Iris pigment epithelial cell (primary cell): ENCODE measurements around the gene MT1H.

Experiments
- DNase-seq: peaks from one replicate; pipeline ENCODE4 v3.0.0-alpha.2; 2011; ENCODE audit warnings: low read depth

Gene MT1H

DNA sequence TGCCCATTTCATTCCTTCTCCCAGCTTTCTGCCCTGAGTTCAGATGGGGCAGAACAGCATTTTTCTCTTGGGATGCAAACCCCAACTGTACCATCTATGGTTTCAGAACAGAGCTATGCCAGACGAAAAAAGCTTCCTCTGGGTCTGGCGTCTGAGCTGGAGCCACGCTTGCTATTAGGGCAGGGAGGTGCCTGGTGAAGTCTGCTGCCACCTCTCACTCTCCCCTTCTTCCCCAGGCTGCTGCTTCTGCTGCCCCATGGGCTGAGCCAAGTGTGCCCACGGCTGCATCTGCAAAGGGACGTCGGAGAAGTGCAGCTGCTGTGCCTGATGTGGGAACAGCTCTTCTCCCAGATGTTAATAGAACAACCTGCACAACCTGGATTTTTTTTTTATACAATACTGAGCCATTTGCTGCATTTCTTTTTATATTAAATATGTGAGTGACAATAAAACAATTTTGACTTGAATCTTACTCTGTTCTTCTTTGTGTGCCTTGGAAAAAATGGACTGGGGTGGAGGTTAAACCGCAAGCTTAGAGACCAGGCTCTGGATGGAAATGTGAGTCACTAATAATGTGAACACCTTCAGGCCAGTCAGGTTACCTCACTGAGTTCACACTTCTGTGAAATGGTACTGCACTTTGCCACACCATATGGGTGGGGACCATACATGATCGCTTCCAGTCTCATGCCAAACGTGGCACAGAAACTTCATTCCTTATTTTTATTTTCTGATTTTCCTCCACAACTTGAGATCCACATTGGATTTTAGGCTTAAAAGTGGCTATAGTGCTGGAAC lies 32.8 kb upstream of the MT1H start:
- DNase-seq = no peak

DNA sequence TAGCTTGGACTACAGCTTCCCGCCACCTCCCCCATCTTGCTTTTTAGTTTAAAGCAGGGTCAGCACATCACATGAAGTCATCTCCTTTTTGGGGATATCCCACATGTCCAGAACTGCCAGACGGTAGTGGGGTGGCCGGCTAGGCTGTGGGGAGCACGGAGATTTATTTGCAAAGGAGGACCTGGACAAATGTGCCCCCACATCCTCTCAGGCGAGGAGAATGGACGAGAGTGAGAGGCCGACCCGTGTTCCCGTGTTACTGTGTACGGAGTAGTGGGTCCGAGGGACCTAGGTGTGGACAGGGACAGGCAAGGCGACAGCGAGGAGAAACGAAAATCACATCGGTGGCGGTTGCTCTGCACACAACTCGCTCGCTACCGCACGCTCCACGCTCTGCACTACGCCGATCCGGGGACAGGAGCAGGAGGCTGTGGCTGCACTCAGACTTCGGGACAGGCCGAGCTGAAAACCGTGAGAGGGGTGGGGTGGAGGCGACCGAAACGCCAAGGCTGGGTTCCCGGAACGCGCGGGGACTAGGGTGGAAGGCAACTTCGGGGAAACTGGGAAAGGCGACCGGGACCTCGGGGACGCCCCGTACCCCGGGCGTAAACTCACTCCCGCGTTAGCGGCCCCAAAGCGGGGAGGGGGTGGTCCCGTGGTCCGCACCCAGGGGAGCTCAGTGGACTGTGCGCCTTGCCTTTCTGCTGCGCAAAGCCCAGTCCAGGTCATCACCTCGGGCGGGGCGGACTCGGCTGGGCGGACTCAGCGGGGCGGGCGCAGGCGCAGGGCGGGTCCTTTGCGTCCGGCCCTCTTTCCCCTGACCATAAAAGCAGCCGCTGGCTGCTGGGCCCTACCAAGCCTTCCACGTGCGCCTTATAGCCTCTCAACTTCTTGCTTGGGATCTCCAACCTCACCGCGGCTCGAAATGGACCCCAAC lies 31.5 kb upstream of the MT1H start, which contains the start of gene MT1A:
Gene MT1A (plus strand): TSS at position 853 of the 937 bp plus-strand sequence. CDS start 73 bp downstream, at position 926.
- peak; percentile 66 for DNase-seq

DNA sequence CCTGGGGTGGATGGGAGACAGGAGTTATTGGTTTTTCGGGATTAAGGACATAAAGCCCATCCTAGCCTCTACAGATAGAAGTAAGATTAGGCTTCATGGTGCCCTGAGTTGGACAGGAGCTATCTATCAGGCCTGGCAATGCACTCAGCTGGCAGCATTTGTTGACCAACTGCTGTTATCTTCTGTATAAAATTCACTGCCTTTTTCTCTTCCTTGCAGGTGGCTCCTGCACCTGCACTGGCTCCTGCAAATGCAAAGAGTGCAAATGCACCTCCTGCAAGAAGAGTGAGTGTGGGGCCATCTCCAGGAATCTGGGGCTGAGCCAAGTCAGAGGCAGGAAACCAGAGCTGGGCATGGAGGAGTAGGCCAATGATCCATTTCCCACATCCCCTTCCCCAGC lies 30.6 kb upstream of the MT1H start:
- DNase-seq = no peak

DNA sequence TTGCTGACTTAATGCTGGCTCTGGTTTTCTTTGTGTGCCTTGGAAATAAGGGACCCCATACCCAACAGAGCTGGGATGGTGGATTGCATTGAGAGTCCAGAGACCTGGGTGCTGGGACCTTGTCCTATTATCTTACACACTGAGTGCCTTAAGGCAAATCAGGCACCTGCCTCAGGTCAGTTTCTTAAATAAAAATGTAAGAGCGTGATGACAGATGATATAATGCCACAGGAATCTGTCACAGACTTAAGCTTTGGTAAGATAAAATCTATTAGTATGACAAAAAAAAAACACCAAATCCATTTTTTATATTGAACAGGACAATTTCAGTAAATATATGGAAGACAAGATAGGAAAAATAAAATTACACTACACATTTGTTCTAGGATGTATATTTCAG lies 29.5 kb upstream of the MT1H start:
- DNase-seq = no peak

DNA sequence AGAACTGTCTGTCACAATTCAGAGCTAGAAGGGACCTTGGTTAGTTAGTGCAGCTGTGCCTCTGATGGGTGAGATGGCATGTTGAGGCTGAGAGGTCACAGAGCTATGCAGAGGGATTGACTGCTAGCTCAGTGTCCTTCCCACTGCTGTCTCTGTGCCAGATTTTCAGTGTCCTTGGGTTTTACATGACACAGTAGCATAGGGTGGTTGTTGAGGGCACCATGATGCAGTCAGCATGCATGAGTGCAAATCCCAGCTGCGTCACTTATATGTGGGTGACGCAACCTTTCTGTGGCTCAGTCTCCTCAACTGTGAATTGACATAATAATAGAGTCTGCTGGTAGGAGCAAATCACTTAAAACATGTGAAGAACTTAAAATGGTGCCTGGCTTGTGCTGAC lies 28.4 kb upstream of the MT1H start:
- DNase-seq = no peak

DNA sequence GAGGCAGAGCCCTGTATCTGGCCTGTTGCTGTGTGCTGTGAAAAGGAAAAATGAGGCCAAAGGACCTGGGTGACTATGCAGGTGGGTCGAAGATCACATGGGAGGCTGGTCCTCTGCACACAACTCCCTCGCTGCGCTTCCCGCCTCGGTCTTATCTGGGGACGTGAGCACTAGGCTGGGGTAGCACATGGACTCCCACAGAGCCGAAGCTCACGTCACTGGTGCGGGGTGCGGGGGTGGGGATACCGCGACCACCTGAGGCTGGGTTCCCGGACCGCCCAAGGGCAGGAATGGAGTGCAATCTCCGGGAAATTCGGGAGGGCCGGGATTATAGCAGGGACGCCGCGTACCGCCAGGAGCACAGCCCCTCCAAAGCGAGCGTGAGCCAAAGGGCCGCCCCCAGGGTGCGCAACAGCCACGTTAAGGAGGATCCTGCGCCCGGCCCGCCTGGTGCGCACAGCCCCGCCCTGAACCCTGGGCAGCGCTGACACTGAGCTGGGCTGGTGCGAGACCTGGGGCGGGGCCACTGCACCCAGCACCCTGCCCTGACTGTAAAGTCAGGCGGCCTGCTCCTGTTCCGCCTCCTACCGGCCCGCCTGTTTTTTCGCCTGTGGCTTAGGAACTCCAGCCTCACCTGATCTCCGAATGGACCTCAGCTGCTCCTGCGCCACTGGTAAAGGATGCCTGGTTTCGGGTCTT lies 26.4 kb upstream of the MT1H start:
- DNase-seq = peak; percentile 58

DNA sequence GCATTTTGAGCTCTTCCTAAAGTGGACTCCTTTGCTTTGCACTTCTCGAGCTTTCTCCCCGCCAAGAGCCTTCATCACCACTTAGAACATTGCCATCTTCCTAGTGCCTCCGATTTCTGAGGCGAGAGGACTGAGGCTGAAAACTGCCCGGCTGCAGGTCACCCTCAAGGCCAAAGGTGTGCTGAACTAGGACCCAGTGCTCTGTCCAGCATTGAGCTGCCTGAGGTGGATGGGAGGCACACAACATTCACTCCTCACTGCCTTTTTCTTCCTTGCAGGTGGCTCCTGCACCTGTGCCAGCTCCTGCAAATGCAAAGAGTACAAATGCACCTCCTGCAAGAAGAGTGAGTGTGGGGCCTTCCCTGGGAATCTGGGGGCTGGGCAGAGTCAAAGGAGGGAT lies 25.8 kb upstream of the MT1H start:
- DNase-seq = no peak

DNA sequence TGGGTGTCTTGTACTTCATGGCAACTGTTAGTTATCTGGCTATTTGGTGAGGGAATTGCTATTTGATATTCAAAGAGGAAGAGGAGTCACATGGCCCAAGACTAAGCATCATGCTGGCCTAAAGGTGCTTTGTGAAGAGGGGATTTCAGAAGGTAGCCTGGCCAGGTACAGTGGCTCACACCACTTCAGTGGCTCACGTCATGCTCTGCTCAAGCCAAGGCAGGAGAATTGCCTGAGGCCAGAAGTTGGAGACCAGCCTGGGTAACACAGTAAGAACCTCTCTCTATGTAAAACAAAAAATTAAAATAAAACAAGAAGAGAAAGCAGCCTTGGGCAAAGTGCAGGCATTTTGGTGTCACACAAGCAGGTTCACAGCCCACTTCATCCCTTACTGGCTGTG lies 24.3 kb upstream of the MT1H start:
- DNase-seq = no peak

DNA sequence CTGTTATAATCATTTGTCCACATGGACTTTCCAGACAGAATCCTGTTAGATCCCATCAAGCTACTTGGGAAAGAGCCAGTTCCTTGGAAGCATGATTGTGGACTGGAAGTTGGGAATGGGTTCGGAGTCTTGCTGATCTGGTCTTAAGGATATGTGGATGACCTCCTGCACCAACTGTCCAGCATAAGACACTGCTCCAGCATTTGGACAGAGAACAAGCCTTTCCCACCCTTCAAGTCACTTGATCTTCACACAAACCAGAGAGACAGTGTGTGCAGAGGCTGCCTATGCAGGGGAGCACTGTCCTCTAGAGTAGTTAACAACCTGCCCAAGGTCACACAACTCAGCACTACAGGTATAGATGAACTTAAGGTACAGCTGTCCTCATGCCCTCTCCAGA lies 23.8 kb upstream of the MT1H start:
- DNase-seq = no peak

DNA sequence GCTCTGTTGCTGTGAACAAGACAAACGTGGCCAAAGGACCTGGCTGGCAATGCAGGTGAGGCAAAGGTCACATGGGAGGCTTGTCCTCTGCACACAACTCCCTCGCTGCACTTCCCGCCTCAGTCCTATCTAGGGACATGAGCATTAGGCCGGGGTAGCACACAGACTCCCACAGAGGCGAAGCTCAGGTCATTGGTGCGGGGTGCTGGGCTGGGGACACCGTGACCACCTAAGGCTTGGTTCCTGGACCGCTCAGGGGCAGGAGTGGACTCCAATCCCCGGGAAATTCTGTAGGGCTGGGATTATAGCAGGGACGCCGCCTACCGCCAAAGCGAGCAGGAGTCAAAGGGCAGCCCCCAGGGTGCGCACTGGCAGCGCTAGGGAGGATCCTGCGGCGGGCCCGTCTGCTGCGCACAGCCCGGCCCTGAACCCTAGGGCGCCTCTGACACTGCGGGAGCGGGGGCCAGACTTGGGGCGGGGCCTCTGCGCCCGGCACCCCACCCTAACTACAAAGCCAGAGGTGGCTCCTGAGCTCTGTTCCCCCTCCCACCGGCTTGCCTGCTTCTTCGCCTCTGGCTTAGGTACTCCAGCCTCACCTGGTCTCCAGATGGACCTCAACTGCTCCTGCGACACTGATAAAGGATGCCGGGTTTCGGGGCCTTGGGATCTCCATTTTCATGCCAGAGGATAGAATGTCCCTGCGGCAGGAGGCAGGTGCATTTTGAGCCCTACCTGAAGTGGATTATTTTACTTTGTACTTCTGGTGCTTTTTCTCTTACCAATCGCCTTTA lies 21.8 kb upstream of the MT1H start:
- DNase-seq = no peak

DNA sequence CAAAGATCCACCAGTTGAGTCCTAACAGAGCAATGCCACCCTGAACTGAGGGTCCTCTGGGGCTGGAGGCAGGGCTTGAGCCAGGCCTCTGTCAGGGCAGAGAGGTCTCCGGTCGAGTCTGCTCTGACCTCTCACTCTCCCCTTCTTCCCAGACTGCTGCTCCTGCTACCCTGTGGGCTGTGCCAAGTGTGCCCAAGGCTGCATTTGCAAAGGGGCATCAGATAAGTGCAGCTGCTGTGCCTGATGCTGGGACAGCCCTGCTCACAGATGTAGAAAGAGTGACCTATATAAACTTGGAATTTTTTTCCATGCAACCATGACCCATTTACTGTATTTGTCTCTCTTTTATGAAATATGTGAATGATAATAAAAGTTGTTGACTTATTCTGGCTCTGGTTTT lies 20.3 kb upstream of the MT1H start:
- no peak for DNase-seq

DNA sequence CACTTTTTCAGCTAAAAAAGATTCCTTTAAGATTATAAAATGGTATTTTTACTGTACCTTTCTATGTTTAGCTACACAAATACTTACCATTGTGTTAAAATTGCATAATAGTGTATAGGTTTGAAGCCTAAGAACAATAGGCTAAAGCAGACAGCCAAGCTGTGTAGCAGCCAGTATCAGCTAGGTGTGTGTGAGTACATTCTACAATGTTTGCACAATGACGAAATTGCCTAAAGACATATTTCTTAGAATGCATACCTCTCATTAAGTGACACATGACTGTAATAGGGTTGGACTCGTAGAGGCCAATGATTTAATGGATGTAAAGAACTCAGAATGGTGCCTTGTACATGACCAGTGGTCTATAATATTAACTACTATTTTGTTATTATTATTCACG lies 19.8 kb upstream of the MT1H start:
- DNase-seq = no peak

DNA sequence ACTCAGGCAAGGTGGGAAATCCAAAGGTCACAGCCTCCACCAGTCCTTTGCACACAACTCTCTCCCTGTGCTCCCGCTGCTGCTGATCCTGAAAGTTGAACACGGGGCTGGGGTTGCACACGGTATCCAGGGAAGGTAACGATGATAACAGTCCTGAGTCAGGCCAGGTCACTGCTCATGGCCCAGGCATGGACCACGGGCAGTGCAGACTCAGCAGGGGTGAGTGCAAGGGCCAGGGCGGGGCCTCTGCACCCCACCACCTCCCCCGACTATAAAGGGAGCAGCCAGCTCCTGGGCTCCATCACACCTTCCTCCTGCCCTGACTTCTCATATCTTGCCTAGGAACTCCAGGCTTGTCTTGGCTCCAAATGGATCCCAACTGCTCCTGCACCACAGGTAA lies 18.0 kb upstream of the MT1H start, which contains the start of gene MT1B:
Gene MT1B (plus strand): TSS at position 301 of the 400 bp plus-strand sequence. CDS start 68 bp downstream, at position 369.
- no peak for DNase-seq

DNA sequence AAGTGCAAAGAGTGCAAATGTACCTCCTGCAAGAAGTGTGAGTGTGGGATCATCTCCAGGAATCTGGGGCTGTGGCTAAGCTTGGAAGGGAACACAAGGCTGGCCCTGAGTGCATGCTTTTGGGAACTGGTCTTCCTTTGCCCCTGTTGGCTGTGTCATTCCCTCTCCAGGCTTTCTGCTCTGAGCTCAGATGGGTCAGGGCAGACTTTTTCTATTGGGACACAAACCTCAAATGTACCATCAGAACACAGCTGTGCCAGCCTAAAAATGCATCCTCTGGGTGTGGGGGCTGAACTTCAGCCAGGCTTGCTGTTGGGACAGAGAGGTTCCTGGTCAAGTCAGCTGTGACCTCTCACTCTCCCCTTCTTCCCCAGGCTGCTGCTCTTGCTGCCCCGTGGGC lies 17.0 kb upstream of the MT1H start:
- no peak for DNase-seq

DNA sequence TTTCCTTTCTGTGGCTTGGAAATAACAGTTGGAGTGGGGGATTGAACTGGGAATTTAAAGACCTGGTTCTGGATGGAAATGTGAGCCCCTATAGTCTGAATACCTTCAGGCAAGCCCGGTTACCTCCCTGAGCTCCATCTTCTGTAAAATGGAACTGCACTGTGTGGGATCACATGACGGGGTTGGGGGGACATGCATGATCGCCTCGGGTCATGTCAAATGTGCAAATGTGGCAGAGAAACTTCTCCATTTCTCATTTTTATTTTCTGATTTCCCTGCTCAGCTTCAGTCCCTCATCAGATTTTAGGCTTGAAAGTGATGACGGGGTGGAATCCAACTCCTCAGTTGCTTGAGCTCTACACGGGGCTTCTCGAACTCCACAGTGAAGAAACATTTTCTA lies 16.4 kb upstream of the MT1H start:
- no peak for DNase-seq

DNA sequence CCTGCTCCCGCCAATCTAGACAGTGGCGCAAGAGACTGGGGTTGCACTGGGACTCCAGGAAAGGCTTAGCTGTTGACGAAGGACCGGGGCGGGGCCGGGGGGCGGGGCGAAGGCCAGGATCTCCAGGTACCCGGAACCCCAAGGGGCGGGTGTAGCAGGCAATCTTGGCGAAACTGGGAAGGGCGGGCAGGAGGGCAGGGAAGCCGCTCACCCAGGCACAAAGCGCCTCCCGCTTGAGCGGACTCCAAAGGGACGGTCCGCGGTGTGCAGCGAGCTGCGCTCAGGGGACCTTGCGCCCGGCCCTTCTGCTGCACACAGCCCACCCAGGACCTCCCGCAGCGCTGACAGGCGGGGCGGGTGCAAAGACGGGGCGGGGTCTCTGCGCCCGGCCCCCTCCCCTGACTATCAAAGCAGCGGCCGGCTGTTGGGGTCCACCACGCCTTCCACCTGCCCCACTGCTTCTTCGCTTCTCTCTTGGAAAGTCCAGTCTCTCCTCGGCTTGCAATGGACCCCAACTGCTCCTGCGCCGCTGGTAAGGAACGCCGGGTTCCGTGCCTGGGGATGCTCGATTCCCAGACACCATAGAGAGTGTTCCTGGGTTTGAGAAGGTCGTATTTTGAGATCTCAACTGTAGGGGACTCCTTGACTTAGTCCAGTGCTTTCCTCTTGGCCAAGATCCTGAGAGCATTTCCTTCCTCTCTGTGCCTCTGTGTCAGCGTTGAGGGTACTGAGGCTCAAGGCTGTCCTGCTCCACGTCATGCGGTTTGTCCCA lies 11.9 kb upstream of the MT1H start, which contains the start of gene MT1F:
Gene MT1F (plus strand): TSS at position 405 of the 772 bp plus-strand sequence. CDS start 100 bp downstream, at position 505.
- peak; percentile 31 for DNase-seq

DNA sequence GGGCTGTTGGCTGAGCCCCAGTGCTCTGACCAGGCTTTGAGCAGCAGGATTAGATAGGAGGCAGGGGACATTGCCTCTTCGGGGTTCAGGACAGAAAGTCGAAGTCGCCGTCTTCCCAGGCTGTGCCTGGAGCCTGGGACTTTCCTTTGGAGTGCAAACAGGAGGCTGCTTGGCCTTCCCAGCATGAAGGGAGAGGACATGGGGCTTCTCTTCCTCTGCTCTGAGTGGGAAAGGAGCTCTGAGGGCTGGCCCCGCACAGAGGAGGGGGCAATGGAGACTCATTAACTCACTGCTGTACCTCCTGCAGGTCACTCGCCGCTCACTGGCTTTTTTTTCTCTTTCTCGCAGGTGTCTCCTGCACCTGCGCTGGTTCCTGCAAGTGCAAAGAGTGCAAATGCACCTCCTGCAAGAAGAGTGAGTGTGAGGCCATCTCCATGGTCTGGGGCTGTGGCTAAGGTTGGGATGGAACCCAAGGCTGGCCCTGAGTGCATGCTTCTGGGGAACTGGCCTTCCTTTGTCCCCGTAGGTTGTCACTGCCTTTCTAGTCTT lies 11.2 kb upstream of the MT1H start:
- DNase-seq = no peak

DNA sequence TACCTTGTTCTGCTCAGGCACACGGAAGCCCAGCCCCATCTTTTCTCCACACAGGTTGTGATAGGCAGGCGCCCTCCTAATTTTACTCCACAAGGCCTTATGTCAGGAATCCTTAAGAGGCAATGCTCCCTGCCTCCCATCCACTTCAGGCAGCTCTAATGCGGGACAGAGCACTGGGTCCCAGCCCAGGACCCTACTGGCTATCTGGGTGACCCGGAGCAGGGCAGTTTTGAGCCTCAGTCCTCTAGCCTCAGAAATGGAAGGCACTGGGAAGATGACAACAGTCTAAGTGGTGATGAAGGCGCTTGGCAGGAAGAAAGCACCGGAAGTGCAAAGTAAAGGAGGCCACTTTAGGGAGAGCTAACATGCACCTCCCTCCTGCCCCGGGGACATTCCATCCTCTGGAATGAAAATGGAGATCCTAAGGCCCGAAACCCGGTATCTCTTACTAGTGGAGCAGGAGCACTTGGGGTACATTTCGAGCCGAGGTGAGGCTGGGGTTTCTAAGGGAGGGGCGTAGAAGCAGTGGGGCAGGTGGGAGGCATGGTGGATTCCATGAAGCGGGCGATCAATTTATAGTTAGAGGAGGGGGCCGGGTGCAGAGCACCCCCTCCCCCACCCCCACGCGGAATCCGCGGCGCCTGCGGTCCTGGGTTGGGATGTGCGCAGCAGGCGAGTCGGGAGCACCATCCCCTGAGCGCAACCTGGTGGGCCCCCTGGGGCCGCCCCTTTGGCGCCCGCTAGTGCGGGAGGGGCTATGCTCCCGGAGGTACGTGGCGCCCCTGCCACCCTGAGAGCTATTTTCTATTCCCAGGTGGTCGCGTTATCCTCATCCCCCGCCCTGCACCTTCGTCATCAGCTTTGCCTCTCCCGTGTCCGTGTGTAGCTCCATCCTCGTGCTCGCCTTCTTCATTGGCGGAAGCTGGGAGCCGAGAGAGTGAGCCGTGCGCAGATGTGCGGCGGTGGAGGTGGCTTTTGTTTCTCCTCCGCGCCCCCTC lies 7.0 kb upstream of the MT1H start:
- DNase-seq = no peak

DNA sequence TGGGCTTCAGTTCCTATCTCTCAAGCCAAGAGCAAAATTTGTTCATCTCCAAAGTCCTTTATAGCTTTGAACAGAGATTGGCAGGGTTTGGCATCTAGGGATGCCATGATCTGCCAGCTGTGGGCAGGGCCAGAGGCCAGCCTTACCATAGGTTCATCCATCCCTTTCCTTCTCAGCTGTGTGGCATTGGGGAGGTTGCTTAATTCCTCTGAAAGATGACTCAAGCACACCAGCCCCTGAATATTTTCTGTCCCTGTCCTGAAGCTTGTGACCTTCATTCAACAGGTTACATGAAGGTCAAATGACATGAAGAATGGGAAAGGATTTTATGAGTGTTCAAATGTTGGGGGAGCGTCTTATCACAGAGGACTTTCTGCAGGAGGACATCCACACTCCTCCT lies 5.1 kb upstream of the MT1H start:
- DNase-seq = no peak
